Kidney epithelial cell (primary cell): Measurements from ENCODE around the gene STX4. TPM values are rescaled to one million over a fixed set of nuclear protein-coding genes. Genes with fewer than 3 reads are reported as not detected.

Experiments
- DNase-seq: peaks from one replicate; pipeline ENCODE4 v3.0.0-alpha.2; 2010; ENCODE audit warnings: low read depth
- H3K27me3 ChIP-seq: 2 replicates; pipeline ENCODE4 v1.6.0; 2011; ENCODE audit warnings: low read length; ENCODE audit not compliant: control insufficient read depth, insufficient read depth
- H3K36me3 ChIP-seq: 2 replicates; pipeline ENCODE4 v1.5.1; 2011; ENCODE audit warnings: low read length; ENCODE audit not compliant: control insufficient read depth, insufficient read depth
- H3K4me3 ChIP-seq: 2 replicates; pipeline ENCODE4 v1.5.1; 2011; ENCODE audit warnings: low read depth, mild to moderate bottlenecking, control low read depth, low read length
- CTCF ChIP-seq: IDR thresholded peaks from 2 replicates; pipeline ENCODE4 v1.5.1; 2011; ENCODE audit warnings: mild to moderate bottlenecking, moderate library complexity, low read length, control low read depth, inconsistent platforms; ENCODE audit not compliant: insufficient read depth, poor library complexity, severe bottlenecking
- total RNA-seq: library from RNA; depleted of rRNA; stranded (reverse); fragments of >200 nt; gene quantifications from 2 replicates; pipeline ENCODE4 v1.2.3, GENCODE V29; 2015

Gene STX4
- total RNA-seq, 1 donor from 2014 or later, result 28.0 TPM

GRCh38 chr16:31023252-31023602 is 10.1 kb upstream of the STX4 start:
- no peak for DNase-seq
- no peak overlapping the region for H3K4me3 ChIP-seq
- H3K36me3 ChIP-seq, result no peaks in the 10 kb centered on the region
- no peak for TF ChIP-seq CTCF
- no peaks in the 10 kb centered on the region for H3K27me3 ChIP-seq

GRCh38 chr16:31023627-31024226 is 9.6 kb upstream of the STX4 start:
- H3K36me3 ChIP-seq, result no peaks in the 10 kb centered on the region
- no peak for DNase-seq

GRCh38 chr16:31025339-31025738 is 8.0 kb upstream of the STX4 start:
- TF ChIP-seq CTCF, result no peak
- no peak overlapping the region for H3K4me3 ChIP-seq
- H3K27me3 ChIP-seq, result no peaks in the 10 kb centered on the region
- no peaks in the 10 kb centered on the region for H3K36me3 ChIP-seq
- no peak for DNase-seq

More at GRCh38 chr16:31023627-31024226, 9.6 kb upstream of the STX4 start:
- no peaks in the 10 kb centered on the region for H3K27me3 ChIP-seq
- no peak overlapping the region for H3K4me3 ChIP-seq
- TF ChIP-seq CTCF, result no peak

GRCh38 chr16:31029272-31029671 is 4.1 kb upstream of the STX4 start:
- Histone ChIP-seq H3K4me3 (no peak overlapping the region), H3K36me3 (no peaks in the 10 kb centered on the region), H3K27me3 (no peaks in the 10 kb centered on the region)
- no peak for TF ChIP-seq CTCF
- no peak for DNase-seq

- no peak overlapping the region for H3K4me3 ChIP-seq
- no peaks in the 10 kb centered on the region for H3K27me3 ChIP-seq
- H3K36me3 ChIP-seq, result no peaks in the 10 kb centered on the region
- DNase-seq, result no peak
- TF ChIP-seq CTCF, result no peak
These were observed 2.1 kb upstream of the STX4 start for GRCh38 chr16:31031276-31031675.

DNA sequence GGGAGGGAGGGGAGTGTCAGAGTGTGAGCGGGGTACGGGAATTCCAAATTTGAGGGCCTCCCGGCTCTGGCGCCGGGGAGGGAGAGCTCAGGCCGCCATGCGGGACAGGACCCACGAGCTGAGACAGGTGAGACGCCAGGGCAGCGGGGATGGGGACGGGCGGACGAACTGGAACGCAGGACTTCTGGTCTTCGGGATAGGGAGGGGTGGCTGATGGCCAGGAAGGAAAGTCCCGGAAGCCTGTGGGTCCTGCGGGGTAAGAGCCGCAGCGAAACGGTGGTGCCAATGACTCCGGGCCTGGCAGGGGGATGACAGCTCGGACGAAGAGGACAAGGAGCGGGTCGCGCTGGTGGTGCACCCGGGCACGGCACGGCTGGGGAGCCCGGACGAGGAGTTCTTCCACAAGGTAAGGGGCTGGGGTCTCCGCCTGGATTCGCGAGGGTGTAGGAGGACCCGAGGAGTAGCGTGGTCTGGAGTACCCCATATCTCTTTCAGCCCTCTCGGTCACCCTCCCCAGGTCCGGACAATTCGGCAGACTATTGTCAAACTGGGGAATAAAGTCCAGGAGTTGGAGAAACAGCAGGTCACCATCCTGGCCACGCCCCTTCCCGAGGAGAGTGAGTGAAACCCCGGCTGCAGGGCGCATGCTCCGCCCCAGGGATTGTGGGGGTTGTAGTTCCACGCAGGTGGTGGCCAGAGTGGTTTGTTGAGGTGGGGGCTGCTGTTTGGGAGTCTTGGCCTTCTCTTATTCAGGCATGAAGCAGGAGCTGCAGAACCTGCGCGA is 543 bp downstream of the STX4 start:
- DNase-seq, result no peak
- no peaks in the 10 kb centered on the region for H3K27me3 ChIP-seq
- peaks cover 2% of the 10 kb centered on the region for H3K36me3 ChIP-seq
- TF ChIP-seq CTCF, result no peak
- peak overlapping the region; percentile 100 for H3K4me3 ChIP-seq
